GM10248 (cell line): ENCODE results near the gene NEK10.

Source experiments
- CTCF ChIA-PET: fragments of 300-600 bp; sonication (Branson Sonifier 250); formaldehyde crosslinking; extraction: SDS; loops from one replicate; lab custom pipeline; 2021; ENCODE audit warnings: antibody characterized with exemption; lab: Yijun Ruan, JAX
- POLR2A ChIA-PET: fragments of 350-650 bp; sonication (Branson Sonifier 250); formaldehyde crosslinking; extraction: SDS; loops from one replicate; lab custom pipeline; 2020; ENCODE audit warnings: antibody characterized with exemption; lab: Yijun Ruan, JAX
- DNase-seq: peaks from one replicate; pipeline ENCODE4 v3.0.0; 2012; ENCODE audit errors: extremely low spot score
- TF ChIP-seq, protein P1 (sequence below): IDR thresholded peaks from 2 replicates; pipeline ENCODE4 v1.5.1; 2012; ENCODE audit warnings: mild to moderate bottlenecking, low read depth; ENCODE audit errors: extremely low read depth, missing control alignments, control extremely low read depth

NEK10 gene

DNA sequence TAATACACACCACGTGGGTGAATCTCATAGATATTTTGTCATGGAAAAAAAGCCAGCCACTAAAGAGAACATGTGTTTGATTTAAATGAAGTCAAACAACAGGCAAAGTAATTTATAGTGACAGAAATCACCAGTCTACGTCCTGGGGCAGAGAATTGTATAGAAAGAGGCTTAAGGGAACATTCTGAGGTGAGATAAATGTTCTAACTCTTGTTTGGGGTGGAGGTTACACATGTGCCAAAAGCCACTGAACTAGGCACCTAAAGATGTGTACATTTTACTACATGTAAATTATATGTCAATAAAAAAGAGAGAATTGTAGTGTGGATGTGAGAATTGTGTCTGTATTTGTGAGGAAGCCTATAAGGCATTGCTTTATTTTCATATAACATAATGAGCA is 184.9 kb downstream of the NEK10 start:
- ChIA-PET POLR2A (no interaction called here), CTCF (no interaction called here)
- TF ChIP-seq, protein P1, sequence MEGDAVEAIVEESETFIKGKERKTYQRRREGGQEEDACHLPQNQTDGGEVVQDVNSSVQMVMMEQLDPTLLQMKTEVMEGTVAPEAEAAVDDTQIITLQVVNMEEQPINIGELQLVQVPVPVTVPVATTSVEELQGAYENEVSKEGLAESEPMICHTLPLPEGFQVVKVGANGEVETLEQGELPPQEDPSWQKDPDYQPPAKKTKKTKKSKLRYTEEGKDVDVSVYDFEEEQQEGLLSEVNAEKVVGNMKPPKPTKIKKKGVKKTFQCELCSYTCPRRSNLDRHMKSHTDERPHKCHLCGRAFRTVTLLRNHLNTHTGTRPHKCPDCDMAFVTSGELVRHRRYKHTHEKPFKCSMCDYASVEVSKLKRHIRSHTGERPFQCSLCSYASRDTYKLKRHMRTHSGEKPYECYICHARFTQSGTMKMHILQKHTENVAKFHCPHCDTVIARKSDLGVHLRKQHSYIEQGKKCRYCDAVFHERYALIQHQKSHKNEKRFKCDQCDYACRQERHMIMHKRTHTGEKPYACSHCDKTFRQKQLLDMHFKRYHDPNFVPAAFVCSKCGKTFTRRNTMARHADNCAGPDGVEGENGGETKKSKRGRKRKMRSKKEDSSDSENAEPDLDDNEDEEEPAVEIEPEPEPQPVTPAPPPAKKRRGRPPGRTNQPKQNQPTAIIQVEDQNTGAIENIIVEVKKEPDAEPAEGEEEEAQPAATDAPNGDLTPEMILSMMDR: no peak
- no peak for DNase-seq

GRCh38 chr3:27176256-27176655 is 192.9 kb downstream of the NEK10 start:
- DNase-seq: no peak
- ChIA-PET POLR2A (no interaction called here), CTCF (interaction anchor here (0.9 kb wide), 1 partner anchor 45 kb away, joined by 3 read pairs; no protein-coding TSS in a partner anchor)
- TF ChIP-seq, protein P1: no peak

- POLR2A ChIA-PET: no interaction called here
- CTCF ChIA-PET: interaction anchor here (0.6 kb wide), 1 partner anchor 9 kb away, joined by 3 read pairs; no protein-coding TSS in a partner anchor
- no peak for DNase-seq
- TF ChIP-seq, protein P1: no peak
Measured at GRCh38 chr3:27174530-27174929, 194.7 kb downstream of the NEK10 start.

- CTCF ChIA-PET: interaction anchor here (1.4 kb wide), 1 partner anchor 17 kb away, joined by 4 read pairs; no protein-coding TSS in a partner anchor
- peak; percentile 18 for DNase-seq
- POLR2A ChIA-PET: no interaction called here
- TF ChIP-seq, protein P1: no peak
Measured at GRCh38 chr3:27171113-27171512, 198.1 kb downstream of the NEK10 start.

- DNase-seq: no peak
- CTCF ChIA-PET: no interaction called here
- TF ChIP-seq, protein P1: no peak
- POLR2A ChIA-PET: no interaction called here
Measured at GRCh38 chr3:27166888-27167287, 202.3 kb downstream of the NEK10 start.

- CTCF ChIA-PET: interaction anchor here (1.0 to 1.5 kb wide), 2 partner anchors 9 to 31 kb away, joined by 3 to 4 read pairs; no protein-coding TSS in a partner anchor
- POLR2A ChIA-PET: no interaction called here
- no peak for DNase-seq
- TF ChIP-seq, protein P1: no peak
Measured at GRCh38 chr3:27165321-27165721, 203.9 kb downstream of the NEK10 start.
